HTERT RPE-1 (cell line): Measurements from ENCODE around the gene MAD1L1.
"Not testable (repeated sequence)": the region's sequence is repeated elsewhere in the genome, so short reads cannot be mapped to it uniquely, and the experiment has no call there.

Source experiments
- in situ Hi-C: fragments of 300-500 bp; cut with MboI; formaldehyde crosslinking; loops from 4 replicates; pipeline ENCODE4 v1.14.3; 2020; ENCODE audit warnings: low sequenced_read_pairs

The MAD1L1 gene

DNA sequence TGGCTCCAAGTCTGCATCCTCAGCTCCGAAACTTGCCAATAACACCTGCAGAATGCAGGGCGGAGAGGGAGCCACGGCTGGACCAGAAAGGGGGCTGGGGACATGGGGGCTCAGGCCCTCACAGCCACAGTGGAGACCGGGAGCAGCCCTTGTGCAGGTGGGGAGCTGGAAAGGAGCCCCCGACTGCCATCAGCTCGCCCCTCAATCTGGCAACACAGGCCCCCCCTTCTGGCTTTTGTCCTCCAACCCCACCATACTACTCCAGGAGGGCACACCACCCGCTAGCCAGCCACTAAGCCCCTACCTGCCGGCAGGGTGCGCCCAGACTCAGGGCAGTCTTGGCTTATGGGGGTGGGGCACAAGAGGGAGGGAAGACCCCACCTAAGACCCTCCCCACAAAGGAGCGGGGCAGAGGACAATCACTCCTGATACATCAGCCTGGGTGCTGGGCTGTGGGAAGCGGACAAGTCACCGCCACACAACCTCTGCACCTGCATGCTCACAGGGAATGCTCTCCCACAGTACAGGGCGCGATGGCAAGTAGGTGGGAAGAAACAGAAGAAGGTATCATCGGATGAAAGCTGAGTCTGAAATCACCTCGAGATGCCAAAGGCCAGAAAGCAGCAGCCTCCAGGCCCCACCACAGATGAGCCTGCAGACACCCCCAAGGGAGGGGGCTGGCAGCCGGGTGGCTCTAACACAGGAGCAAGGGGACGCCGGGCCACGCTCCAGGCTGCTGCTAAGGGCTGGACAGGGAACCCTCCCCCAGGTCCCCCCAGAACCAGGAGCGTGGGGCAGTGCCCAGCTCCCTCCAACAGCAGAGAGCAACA is 297.4 kb downstream of the MAD1L1 start:
- in situ Hi-C loops: no loop called here

DNA sequence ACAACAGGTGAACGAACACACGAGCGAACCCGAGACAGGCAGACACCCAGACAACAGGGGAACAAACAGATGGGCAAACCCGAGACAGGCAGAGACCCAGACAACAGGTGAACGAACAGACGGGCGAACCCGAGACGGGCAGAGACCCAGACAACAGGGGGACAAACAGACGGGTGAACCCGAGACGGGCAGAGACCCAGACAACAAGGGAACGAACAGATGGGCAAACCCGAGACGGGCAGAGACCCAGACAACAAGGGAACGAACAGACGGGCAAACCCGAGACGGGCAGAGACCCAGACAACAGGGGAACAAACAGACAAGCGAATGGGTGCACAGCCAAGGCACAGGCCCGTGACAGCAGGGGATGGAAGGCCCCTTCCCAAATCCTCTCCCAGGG is 298.0 kb downstream of the MAD1L1 start:
- in situ Hi-C loops: no loop called here

DNA sequence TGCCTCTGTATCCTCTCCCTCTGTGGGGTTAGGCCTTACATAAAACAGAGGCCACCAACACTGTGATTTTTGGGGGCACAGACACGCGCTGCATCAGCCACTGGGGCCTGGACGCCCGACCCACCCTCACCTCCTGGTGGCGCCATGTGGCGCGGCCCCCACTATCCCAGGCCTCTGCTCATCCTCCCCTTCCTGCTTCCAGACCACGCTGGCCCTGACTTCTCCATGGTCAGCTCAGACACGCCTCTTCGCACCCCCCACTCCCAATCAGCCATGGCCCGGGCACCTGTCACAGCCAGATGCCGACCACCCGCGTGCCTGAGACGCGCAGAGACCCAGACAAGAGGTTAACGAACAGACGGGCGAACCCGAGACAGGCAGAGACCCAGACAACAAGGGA is 298.7 kb downstream of the MAD1L1 start:
- in situ Hi-C loops: no loop called here

DNA sequence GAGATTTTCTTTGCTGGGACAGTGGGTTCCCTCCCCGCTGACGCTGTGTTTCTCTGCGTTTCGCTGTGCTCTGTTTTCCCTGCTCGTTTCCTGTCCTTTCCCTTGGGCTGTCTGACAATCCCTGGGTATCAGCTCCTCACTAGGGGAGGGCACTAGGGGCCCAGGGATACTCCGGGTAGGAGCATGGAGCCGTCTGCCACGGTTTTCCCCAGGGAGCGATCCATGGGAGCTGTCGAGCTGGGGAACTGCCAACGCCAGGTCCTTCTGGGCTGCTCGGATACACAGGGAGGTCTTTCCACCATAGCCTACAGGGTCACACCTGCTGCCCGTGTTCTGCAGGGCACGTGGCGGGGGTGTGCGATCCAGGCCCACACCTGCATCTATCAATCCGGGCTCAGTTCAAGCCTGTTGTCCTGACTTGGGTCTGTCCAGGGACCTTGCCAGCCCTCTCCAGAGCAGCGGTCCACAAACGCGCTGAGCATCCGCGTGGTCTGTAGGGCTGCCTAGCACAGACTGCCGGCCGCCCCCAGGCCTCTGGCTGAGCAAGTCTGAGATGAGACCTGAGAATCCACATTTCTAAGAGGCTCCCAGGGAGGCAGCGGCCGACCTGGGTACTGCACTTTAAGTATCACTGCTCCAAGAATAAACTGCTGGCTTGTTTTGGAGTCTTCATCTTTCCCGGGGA is 299.5 kb downstream of the MAD1L1 start:
- in situ Hi-C loops: no loop called here

- in situ Hi-C loops: no loop called here
Measured at GRCh38 chr7:1931951-1932270, 300.8 kb downstream of the MAD1L1 start.

DNA sequence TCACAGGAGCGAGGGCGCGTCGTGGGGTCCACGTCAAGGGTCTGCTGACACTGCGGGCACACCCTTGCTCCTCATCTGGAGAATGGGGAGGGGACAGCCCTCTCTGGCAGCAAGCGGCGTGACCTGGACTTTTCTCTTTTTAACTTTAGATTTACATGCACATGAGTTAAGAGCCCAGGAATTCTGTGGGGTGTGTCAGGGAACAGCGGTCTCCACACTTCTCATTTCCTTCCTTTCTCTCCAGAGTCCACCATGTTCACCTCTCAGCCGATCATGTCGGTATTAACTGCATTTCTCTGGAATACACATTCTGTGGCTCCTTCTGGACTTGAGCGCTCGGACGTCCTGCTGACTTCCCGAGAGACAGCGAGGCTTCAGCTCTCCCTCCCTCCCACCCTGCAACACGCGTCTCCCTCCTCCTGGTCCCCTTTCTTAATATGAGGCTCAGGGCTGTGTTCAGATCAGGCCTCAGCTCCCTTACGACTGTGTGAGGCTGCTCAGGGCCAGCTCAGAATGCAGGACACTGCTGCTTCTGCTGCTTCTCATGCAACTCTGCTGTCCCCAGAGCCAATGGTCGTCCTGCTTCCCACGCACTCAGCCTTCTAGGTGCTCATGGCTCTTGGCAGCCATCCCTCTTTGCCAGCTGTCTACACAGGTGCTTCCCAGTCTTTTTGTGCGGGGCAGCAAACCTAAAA is 301.3 kb downstream of the MAD1L1 start:
- in situ Hi-C loops: no loop called here

DNA sequence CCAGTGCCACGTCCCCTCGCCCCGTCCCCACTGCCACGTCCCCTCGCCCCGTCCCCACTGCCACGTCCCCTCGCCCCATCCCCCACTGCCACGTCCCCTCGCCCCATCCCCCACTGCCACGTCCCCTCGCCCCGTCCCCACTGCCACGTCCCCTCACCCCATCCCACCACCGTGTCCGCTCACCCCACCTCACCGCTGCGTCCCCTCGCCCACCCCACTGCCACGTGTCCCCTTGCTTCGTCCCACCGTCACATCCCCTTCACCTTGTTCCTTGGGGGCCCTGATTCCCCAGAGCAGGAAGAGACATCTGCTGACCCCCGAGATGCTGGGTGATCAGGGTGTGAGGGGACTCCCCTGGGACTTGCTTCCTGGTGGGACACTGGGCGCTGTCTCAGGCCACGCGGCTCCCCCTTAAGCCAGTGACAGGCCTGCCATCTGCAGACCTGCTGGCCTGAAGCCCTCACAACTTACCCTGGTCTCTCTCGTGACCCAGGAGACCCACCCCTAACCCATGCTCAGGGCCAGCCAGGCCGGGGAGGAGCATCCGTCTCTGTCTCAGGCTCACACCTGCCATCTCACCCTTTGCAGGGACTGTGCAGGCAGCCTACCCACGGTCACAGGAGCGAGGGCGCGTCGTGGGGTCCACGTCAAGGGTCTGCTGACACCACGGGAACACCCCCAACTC is 302.2 kb downstream of the MAD1L1 start:
- in situ Hi-C loops: no loop called here

DNA sequence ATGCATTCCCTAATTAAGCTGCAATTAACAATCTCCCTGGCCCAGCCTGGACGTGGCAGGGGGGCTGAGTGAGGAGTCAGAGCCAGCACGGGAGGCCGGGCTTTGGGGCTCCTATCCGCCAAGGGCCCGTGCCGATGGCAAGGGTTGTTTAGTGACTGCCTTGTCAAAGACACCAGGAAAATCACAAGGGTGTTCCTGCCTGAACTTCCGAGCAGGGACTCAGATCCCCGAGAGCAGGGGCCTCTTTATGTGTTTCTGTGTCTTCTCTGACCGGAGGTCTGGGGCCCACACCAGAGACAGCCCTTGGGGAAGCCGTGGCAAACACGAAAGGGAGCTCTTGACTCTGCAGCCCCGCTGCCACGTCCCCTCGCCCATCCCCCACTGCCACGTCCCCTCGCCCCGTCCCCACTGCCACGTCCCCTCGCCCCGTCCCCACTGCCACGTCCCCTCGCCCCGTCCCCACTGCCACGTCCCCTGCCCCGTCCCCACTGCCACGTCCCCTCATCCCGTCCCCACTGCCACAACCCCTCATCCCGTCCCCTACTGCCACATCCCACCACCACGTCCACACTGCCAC is 303.3 kb downstream of the MAD1L1 start:
- in situ Hi-C loops: not testable (repeated sequence)

GRCh38 chr7:1928645-1929348 is 303.9 kb downstream of the MAD1L1 start:
- in situ Hi-C loops: no loop called here

GRCh38 chr7:1927937-1928644 is 304.7 kb downstream of the MAD1L1 start:
- in situ Hi-C loops: no loop called here

GRCh38 chr7:1926908-1927306 is 305.8 kb downstream of the MAD1L1 start:
- in situ Hi-C loops: no loop called here

DNA sequence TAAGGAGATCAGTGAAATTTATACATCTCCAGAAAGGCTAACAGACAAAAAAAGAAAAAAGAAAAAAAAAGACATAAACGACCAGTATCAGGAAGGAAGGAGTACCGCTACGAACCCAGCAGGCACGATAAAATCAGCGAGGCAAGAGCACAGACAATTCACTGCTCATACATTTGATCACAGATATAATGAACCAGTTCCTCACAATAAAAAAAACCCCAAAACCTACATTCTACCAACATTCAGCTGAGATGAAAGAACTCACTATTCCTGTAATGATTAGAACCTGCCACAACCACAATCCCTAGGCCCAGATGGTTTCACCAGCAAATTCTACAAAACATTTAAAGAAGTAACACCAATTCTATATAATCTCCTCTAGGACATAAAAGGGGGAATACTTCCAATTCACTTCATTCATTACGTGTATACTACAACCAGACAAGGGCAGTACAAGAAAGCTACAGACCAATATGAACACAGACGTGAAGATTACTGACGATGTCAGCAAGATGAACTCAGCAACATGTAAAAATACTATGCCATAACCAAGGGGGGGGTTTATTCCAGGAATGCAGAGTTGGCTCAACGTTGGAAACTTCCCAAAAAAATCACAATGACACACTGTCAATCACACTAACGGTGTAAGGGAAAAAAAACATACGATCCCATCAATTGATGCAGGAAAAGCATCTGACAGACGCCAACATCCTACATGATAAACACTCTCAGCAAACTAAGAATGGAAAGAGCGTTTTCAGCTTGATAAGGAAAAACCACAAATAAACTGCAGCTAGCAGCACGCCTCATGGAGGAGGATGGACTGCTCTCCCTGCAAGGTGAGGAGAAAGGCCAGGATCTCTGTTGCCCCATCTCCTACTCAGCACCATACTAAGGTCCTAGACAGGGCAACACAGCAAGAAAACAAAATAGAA is 306.5 kb downstream of the MAD1L1 start:
- in situ Hi-C loops: no loop called here

GRCh38 chr7:1925349-1925748 is 307.4 kb downstream of the MAD1L1 start:
- in situ Hi-C loops: no loop called here

DNA sequence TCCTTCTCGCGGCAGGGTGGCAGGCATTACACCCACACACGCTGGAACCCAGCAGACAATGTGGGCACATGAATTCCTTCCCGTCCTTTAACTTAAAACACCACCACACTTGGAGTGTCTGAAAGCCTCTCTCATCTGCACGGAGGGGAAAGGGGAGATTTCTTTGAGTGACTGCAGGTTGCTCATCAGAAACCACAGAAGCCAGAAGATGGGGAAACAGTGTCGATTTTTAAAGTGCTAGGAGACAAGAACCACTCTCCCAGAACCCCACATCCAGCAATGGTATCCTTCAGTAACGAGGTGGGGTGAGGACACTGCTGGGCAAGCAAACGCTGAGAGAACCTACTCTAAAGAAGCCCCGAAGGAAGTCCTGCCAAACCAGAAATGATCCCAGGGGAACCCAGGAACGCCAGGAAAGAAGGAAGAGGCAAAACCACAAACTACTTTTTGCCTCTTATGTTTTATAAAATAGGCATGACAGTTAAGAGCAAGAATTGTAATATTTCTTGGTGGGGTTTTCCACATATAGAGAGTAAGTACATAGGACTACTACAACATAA is 308.4 kb downstream of the MAD1L1 start:
- in situ Hi-C loops: no loop called here

DNA sequence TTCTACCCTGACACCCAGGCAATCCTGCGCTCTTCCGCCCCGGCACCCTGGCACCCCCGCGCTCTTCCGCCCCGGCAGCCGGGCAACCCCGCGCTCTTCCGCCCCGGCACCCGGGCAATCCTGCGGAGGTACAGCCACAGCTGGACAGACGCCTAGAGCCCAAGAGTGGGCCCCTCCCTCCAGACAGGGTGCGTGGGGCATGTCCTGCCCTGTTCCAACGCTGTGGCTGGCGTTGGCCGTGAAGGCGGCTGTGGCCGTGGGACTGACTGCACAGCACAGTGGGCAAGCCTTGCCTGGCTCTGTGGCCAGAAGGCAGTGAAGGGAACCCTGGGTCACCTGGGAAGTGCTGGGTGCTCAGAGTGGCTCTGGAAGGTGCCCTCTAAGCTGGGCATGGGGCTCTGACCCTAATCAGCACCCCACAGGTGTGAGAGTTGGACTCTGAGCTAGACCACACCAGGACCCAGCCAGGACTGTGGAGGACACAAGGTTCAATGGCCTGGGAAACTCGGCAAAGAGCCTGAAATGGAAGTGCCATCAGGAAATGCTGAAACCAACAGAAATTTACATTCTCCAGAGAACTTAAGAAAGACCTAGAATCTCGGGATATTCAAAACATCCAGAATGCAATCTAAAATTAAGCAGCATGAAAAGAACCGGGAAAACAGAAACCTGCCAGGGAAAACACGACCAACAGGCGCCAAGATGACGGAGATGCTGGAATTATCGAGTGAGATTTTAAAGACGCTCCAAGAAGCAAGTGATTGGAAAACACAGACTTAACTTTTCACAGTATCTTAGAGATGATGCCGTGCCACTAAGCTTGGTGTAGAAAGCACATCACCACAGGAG is 309.1 kb downstream of the MAD1L1 start:
- in situ Hi-C loops: no loop called here

DNA sequence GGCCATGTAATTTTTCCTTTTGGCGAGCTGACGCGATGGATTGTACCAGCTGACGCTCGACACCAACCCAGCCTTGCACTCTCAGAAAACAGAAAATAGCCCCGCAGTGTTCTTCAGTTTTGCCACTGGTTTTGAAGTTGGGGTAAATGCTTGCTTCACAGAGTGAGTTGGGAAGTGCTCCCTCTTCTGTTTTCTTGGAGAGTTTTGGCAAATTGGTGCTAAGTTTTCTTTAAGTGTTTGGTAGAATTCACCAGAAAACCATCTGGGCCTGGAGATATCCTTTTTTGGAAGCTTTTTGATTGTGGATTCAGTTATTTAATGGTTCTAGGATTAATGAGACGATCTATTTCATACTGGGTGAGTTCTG is 309.9 kb downstream of the MAD1L1 start:
- in situ Hi-C loops: no loop called here

GRCh38 chr7:1922071-1922869 is 310.5 kb downstream of the MAD1L1 start:
- in situ Hi-C loops: no loop called here
